CD4-positive, alpha-beta T cell treated with Interleukin-17A for 1 hour (primary cell): ENCODE results near the gene AUTS2.
"Not testable (repeated sequence)": the region's sequence is repeated elsewhere in the genome, so short reads cannot be mapped to it uniquely, and the experiment has no call there.

ENCODE experiments used
- DNase-seq: peaks from one replicate; pipeline ENCODE4 v3.0.0-alpha.2; 2020

AUTS2 gene

DNA sequence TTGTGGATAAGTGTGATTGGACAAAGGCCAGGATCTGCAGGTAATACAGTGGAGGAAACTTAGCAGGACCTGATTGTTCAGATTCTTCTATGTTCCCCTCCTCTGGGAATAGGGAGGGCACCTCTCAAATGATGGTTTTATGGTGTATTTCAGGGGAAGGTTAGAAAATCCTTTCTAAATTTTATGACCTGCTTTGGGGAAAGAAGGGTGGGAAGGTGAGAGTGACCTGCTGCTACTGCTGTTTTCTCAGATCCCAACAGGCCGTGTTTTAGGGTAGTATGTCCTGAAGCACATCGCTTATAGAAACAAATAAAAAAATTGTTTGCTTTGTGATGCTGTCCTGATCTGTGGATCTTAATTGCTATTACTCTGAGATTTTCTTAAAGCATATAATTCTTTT lies 1129.6 kb downstream of the AUTS2 start:
- DNase-seq = no peak

DNA sequence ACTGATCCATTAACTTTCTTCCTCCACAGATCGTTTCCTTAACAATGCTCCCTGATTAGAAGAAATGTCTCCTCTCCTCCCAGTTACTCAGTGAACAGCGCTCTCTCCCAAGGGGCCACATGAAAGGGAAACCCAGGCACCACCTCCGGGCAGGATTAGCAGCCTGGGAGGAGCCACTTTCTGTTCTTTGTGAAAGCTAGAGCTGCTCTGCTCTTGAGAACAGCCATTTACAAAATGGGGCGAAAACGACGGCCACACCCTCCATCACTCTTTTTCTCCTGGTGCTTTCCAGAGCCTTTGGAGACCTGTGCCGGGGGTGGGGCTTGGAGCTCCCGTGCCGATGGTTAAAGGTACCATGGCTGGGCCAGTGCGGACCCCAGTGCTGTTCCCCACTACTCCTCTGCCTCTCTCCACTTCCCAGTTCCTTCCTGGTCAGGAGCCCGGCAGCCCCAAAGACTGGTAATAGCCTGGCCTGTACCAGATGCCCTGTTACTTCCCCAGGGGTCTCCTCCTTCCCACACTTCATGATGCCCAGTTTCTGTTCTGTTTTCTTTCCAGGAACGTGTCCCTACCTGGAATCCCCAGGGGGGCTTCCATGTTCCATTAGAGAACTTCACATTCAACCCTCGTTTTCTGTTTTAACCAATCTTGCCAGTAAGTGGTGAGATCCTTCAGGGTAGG lies 1130.7 kb downstream of the AUTS2 start:
- DNase-seq = no peak

DNA sequence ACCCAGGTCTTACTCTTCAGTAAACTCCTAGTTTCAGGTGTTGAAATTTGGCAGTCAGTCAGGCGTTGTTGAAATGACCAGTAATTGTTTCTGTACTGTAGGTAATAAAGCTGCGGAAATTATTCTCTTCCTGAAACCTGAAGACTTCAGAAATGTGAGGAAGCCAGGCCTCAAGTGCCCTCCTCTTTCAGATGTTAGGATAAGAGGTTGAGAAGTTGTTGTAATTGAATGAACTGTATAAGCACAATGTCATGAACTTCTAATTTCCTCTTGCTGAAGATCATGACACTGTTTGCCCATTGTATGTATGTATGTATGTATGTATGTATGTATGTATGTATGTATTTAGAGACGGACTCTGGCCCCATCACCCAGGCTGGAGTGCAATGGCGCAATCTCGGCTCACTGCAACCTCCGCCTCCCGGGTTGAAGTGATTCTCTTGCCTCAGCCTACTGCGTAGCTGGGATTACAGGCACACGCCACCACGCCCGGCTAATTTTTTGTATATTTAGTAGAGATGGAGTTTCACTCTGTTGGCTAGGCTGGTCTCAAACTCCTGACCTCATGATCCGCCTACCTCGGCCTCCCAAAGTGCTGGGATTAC lies 1131.4 kb downstream of the AUTS2 start:
- DNase-seq = not testable (repeated sequence)

DNA sequence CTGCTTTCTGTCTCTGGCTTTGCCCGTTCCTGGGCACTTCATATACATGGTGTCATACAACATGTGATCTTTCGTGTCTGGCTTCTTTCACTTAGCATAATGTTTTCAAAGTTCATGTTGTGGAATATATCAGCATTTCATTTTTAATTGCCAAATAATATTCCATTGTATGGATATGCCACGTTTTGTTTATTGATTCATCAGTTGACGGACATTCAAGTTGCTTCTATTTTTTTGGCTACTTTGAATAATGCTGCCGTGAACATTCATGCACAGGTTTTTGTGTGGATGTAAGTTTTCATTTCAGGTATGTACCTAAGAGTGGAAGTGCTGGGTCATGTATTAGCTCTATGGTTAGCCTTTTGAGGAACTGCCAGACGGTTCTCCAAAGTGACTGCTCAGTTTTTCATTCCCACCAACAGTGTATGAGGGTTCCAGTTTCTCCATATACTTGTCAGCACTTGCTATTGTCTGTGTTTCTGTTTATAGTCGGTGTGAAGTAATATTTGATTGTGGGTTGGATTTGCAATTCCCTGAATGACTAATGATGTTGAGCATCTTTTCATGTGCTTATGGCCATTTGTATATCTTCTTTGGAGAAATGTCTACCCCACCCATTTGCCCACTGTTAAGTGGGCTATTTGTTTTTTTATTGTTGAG lies 1132.3 kb downstream of the AUTS2 start:
- DNase-seq = no peak

DNA sequence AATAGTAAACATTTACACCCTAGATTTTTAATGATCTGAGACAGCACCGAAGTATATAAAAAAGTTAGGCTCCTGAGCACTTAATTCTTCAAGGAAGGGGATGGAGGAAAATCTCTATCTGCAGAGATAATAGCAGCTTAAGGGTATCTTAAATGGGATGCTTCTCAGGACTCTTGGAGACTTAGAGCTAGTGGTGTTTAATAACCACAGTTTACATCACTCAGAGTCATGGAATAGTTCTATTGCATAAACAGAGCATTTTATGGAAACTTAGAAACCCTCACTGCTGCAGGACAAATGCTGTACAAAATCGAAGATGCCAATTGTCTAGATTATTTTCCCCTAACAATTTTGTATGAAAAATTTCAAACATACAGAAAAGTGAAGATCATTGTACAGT lies 1134.8 kb downstream of the AUTS2 start:
- no peak for DNase-seq

DNA sequence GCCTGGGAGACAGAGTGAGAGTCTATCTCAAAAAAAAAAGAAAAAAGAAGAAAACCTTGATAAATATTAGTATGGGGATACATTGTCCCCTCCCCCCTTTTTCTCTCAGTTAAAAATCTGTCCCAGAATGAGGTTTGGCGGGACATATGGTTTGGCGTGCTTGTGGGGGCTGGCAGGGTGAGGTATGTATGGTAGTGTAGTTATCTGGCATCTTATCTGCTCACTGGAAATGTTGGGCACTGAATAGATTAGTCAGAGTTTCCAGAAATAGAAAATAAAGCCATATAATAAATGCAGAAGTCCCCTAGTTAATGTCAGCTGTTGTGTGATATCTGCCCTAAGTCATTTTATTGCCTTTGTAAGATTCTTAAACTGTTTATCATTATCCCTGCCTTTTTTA lies 1136.1 kb downstream of the AUTS2 start:
- no peak for DNase-seq

DNA sequence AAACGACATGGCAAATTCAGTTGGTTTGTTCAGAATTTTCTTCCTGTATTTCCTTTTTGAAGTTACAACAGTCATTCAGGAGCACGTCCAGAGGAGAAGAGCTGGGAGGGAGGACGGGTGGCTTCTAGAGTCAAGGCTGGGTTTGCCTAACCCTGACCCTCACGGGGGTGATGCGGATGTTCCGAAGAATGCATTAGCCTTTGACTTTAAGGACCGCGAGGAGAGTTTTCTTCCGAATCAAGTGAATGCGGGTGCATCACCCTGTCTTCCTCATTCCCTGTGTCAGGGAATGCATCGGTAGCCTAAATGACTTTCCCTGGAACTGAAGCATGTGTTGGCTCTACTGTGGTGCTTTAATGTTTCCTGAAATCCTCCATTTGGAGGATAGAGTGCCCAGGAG lies 1137.0 kb downstream of the AUTS2 start:
- DNase-seq = no peak

DNA sequence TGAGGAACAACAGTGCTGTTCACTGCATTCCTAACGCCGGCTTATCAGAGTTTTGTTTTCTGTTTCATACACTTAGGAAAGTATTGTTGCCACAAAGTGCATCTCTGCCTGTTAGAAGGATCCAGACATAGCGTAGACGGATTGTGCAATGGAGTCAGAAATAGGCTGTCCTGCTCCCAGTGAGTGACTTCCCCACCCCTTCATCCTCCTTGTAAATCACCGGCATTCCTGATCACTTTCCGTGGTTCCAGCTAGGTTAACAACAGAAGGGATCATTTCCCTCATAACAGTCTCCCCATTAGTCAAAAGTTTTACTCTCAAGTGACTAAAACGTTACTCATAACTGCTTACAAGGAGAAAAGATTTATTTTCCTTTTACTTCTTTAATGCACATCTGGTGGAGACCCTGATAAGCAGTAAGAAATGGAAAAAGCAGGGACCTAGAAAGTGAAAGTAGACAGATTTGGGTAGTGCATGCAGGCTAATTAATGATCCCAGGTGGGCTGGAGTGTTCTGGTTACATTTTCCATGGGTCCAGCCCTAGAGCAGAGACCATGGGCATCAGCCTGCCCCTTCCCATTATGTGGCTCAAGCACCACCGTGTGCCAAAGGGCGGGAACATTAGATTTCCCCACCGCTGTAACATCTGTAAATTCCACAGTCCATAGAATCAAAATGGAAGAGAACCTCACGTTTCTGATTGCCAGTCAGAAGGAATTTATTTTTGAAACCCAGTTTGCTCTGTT lies 1138.6 kb downstream of the AUTS2 start:
- DNase-seq = no peak

DNA sequence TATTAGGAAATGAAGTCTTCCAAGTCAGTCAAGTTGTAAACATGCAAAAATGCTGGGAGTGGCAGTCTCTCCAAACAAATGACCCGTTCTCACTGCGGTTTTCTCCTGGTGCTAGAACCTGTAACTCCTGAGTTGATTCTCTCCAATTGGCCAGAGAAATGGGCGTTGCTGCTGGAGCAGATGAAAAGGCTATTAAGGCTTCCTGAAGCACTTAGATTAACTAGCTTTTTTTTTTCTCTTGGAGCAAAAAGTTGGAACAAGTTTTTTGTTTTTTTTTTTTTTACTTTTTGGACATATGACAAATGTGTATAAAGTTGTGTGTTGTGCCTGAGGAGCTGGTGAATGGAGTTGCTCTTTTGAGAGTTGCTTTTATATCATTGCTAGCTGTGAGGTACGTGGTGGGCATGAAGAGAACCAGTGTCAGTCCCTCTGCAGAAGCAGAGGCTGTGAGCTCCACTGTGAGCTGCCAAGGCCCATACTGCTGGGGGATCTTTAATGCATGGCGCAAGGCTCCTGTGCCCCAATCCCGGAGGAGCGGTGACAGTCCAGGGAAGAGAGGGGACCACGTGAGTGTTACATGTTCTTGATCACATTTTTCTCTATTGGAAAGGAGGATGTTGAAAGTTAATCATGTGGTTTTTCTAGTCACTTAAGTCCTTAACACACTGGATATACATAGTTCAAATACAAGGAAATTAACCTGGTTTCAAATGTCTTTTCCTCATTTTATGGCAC lies 1140.0 kb downstream of the AUTS2 start:
- no peak for DNase-seq

DNA sequence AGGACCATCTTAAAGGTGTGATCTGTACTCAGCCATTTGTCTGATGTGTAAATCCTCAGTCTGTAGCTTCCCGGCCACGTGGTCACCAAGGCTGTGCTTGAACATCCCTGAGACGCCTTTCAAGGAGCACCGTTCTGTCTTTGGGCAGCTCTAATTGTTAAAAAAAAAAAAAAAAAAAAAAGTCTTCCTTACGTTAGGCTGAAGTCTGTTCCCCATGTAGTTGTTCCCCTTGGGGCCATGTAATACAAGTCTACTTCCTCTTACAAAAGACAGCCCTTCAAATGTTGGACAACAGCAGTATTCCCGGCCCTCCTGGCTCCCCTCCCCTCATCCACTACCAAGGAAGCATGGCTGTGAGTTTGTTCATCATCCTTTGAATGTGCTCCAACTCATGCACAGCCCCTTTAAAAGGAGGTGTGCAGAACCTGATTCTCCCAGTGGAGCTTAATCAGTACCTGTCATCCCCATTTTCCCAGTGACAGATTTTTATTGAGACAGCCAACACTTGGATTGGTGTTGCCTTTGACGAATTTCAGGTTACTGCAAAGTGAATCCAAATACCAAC lies 1141.5 kb downstream of the AUTS2 start:
- no peak for DNase-seq

DNA sequence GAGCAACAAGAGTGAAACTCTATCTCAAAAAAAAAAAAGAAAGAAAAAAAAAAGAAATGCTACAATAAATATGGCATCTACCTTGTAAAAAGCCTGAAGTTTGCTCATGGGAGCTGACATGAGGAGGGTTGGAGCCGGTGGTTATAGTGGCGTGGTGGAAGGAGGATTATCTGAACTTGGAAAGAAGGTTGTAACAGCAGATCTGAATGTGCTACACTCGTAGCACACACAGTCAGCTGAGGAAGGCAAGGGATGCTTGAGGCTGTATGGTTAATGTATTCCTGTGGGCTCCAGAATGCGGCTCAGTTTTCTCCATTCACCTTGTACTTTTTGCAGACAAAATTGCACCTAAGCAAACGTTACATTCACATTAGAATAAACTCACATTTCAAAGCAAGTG lies 1143.4 kb downstream of the AUTS2 start:
- no peak for DNase-seq

DNA sequence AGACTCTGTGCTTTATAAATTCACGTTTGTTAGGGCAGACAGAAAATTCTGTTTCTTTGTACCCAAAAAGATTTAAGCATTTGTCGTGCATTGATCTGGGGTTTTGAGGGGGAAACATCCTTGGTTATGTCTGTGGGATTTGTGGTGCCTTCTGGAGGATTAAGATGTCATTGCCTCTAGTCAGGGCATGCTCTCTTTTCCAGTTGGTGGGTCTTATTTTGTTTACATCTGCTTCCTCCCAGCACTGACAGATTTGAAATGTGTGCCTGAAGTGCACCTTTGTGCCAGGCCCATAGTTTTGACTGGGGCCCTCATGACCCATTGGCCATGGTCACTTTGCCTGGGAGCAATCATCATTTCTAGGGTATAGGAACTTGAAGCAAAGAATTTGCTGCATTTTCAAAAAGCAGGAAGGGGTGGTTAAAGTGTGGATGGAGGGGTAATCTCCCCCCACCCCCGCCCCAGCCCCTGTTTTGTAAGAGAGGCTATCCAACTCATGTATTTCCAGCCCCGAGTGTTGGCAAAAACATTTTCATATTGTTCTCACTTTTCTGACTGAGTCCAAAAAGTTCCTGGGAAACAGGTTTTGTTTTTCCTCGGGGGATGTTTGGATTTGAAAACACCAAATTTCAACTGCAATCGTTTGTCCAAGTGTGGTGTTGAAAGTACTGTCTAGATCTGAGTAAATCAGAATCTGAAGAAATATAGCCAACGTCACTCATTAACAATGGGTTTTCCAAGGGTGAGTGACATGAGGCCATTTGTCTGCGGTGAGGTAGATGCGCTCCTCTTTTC lies 1145.5 kb downstream of the AUTS2 start:
- DNase-seq = no peak

DNA sequence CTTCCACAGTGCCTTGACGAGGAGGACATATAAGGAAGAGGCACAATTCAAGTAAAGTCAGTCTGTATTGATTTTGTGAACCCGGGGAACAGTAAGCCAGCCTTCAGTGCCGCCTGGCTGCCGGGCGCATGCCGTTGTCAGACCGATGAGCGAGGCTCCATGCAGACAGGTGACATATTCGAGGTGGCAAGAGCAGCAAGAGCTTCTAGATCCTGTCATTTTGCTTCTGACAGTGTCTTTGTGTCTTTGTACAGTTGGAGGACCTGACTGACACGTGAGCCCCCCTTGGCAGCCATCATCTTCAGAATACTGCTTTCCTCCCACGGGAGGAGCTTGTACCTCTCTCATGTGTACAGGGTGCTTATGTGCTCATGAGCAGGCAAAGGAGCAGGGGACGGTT lies 1146.2 kb downstream of the AUTS2 start:
- DNase-seq = no peak

DNA sequence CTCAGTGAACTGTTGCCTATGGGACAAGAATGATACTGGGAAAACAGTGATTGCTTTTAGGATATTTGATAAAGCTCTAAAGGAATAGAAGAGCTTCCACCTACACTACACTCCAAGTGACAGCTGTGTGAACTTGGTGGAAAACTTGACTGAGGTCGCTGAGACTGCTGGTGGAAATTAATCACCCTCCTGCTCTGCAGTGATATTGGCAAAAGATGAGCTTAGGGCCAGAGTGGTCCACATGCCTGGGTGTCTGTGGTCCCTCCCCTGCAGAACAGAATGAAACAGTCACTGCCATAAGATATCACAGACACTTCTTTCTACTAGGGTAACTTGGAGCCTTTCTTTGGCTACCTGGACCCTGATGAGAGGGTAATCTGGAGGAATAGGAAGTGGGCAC lies 1151.6 kb downstream of the AUTS2 start:
- DNase-seq = no peak

DNA sequence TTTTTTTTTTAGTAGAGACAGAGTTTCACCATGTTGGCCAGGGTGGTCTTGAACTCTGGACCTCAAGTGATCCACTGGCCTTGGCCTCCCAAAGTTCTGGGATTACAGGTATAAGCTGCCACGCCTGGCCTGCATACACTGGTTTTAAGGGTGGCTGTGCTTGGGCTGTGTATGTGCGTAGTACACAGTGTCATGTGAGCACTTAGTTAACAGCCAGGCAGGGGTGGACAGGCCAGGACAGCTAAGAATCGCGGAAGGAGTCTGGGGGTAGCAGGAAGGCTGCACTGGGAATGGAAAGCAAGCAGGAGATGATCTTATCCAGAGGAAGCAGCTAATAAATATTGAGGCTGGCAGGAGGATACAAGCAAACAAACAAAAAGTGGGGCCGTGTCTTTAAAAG lies 1153.6 kb downstream of the AUTS2 start:
- DNase-seq = no peak

DNA sequence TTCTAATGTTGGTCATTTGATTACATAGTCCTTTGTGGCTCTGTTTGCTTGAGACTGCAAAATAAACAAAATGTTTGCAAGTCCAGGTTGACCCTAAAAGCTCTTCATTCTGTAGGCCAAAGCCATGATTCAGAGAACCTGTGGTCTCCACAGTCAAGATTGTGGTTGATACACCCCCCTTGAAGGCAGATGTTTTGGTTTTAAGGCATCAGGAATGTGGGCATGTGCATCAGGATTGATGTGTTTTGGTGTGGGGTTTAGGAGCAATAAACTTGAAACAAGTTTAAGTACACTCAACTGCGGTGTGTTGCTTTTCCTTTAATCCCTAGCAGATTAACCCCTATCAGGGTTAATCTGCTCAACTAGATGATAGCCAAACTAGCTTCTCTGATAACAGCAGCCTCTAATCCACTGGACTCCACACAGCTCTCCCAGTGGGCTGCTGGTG lies 1154.5 kb downstream of the AUTS2 start:
- no peak for DNase-seq

DNA sequence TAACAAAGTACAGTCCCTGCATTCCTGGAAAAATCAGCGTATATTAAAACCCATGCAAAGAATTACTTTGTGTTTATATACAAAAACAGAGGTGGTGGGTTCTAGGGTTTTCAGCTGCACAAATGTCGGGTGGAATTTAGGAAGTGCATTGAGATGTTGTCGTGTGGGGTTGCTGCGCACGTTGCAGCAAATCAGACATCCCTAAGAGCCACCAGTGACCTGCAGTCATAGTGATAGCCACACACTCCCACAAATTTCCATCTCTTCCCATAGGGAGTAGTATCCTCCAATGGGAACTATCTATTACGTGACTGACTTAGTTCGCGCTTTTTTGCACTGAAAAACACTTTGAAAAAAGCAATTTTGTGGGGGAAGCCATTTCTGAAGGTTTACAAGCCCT lies 1158.5 kb downstream of the AUTS2 start:
- no peak for DNase-seq

DNA sequence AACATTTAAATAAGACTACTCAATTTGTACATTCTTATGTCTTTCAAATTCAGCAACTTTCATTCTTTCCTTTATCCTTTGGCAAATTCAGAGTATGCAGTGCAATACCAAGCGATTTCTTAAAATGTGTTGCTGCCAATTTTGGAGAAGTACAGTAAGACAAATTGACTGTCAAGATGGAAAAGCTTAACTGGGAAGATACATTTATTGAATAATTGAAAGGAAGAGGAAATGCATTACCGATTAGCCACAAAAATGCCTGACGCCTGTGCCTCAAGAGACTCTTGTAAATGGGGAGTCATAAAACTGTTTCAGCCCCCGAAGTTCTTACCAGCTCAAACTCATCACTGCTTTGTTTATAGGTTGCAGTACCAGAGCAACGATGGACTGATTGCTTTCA lies 1160.4 kb downstream of the AUTS2 start:
- no peak for DNase-seq

DNA sequence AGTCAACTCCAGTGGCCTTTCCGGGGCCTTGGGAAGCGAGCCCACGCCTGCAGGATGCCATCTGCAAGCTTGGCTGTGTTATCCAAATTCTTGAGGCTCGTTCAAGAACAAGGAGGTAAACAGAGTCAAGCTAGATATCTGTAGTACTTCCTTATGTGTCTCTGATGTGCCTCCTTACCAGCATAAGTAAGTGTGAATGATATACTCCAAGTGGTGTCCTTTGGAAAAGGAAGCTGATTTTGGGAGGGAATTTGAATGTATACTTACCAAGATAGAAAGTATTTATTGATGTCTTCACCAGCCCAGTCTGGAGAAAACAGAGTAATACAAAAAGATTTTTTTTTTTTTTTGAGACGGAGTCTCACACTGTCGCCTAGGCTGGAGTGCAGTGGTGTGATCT lies 1161.4 kb downstream of the AUTS2 start:
- DNase-seq = no peak

DNA sequence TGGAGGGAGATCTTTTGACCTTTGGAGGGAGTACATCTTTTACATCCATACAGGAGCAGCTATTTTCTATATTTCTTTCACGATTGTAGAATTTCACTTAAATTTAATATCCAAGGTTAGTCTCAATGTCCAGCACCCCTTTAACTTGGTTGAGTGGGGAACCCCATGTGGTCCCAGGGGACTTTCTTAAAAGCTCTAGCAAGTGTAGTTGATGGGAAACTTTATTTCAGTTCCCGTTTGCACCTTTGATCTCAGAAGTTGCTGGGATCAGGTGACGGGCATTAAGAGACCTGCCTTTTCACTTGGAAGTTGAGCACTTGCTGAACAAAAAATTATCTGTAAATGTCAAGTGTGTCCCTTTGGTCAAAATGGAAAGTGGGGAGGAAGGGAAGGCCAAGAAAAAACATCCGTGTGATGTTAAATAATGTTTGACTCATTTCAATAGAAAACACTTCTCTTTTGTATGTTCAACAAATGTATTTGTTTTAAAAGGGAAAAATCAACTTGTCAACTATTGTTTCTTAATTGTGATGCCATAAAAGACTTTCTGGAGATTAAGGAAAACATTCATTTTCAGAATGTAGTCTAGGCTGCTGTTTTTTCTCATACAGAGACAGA lies 1163.5 kb downstream of the AUTS2 start:
- no peak for DNase-seq

DNA sequence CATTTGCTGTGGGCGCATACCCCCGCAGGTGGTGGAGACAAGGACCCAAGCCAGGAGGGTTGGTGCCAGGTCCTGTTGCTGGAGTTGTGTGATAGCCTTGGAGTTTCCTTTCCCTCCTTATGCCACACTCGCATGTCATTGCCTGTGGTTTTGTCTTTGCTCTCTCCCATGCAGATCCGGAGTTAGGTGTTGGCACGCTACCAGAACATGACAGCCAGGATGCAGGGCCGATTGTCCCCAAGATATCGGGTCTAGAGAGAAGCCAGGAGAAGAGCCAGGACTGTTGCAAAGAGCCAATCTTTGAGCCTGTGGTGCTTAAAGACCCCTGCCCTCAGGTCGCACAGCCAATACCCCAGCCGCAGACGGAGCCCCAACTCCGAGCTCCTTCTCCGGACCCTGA lies 1164.4 kb downstream of the AUTS2 start:
- DNase-seq = no peak
